Endodermal cell (in vitro differentiated cells): Measurements from ENCODE around the gene GRB14. TPM values are rescaled to one million over a fixed set of nuclear protein-coding genes. Genes with fewer than 3 reads are reported as not detected.
"Not testable (repeated sequence)": the region's sequence is repeated elsewhere in the genome, so short reads cannot be mapped to it uniquely, and the experiment has no call there.

Experiments used
- DNase-seq: peaks from one replicate; pipeline ENCODE4 v3.0.0-alpha.2; 2017
- H3K27ac ChIP-seq: 2 replicates; pipeline ENCODE4 v1.5.1; 2013; ENCODE audit warnings: mild to moderate bottlenecking, low read depth, low read length, moderate library complexity
- H3K27me3 ChIP-seq: 2 replicates; pipeline ENCODE4 v1.6.1; 2013; ENCODE audit warnings: mild to moderate bottlenecking, low read length, moderate library complexity; ENCODE audit not compliant: insufficient read depth, control insufficient read depth, poor library complexity, severe bottlenecking
- H3K36me3 ChIP-seq: 2 replicates; pipeline ENCODE4 v1.7.0; 2013; ENCODE audit warnings: mild to moderate bottlenecking, low read length, moderate library complexity; ENCODE audit not compliant: control insufficient read depth, insufficient read depth
- H3K4me1 ChIP-seq: one replicate; pipeline ENCODE4 v1.7.0; 2013; ENCODE audit warnings: low read length; ENCODE audit not compliant: control insufficient read depth, insufficient read depth
- H3K4me3 ChIP-seq: 2 replicates; pipeline ENCODE4 v1.5.1; 2013; ENCODE audit warnings: mild to moderate bottlenecking, low read length, moderate library complexity
- H3K9ac ChIP-seq: 2 replicates; pipeline ENCODE4 v1.6.1; 2013; ENCODE audit warnings: mild to moderate bottlenecking, low read length, moderate library complexity; ENCODE audit not compliant: poor library complexity, severe bottlenecking; ENCODE audit errors: extremely low read depth
- H3K9me3 ChIP-seq: 2 replicates; pipeline ENCODE4 v1.6.1; 2013; ENCODE audit warnings: mild to moderate bottlenecking, low read length, moderate library complexity; ENCODE audit not compliant: control insufficient read depth
- H3K27ac Mint-ChIP-seq: 2 replicates; pipeline ENCODE4 v1.8.0; 2020; ENCODE audit warnings: mixed read lengths
- H3K27me3 Mint-ChIP-seq: 2 replicates; pipeline ENCODE4 v1.8.0; 2021; ENCODE audit warnings: mild to moderate bottlenecking, mixed read lengths; ENCODE audit not compliant: insufficient read depth
- H3K36me3 Mint-ChIP-seq: 2 replicates; pipeline ENCODE4 v1.8.0; 2020; ENCODE audit warnings: low read depth, mixed read lengths
- H3K4me1 Mint-ChIP-seq: 2 replicates; pipeline ENCODE4 v1.8.0; 2020; ENCODE audit warnings: mixed read lengths
- H3K4me3 Mint-ChIP-seq: 2 replicates; pipeline ENCODE4 v1.8.0; 2020; ENCODE audit warnings: mild to moderate bottlenecking, moderate library complexity, mixed read lengths
- H3K9me3 Mint-ChIP-seq: 2 replicates; pipeline ENCODE4 v1.8.0; 2020; ENCODE audit warnings: mild to moderate bottlenecking, mixed read lengths
- CTCF ChIP-seq: fragments of 200-600 bp; sonication (generic); conservative IDR thresholded peaks from 2 replicates; pipeline ENCODE4 v1.5.0; 2021; ENCODE audit warnings: antibody characterized with exemption, mild to moderate bottlenecking
- WGBS, 2 experiments: methylation state at CpG; one replicate each; pipeline versions ENCODE4 v1.1.5 to v1.1.7; 2013; ENCODE audit warnings: missing lambda C conversion rate in 2 of 2, mixed read lengths in 1 of 2; ENCODE audit not compliant: insufficient coverage in 1 of 2, insufficient read length in 1 of 2; 5-methylcytosine and 5-hydroxymethylcytosine counted together
- total RNA-seq, 2 donors: library from RNA; stranded (reverse); fragmentation: NEBNext Ultra II Directional in 1 of 2; extraction: Animal tissue kit (Norgen Biotek cat#: 25700) in 1 of 2; gene quantifications; 2 replicates in 1 of 2; 3 replicates in 1 of 2; pipeline ENCODE4 v1.2.1, GENCODE V29; 2021

The GRB14 gene
- total RNA-seq, 2 donors from 2014 or later: 16.5 to 21.4 TPM

- Histone ChIP-seq H3K27ac (no peak overlapping the region), H3K4me3 (no peak overlapping the region), H3K27me3 (no peaks in the 10 kb centered on the region), H3K36me3 (no peaks in the 10 kb centered on the region), H3K4me1 (no peaks in the 10 kb centered on the region), H3K9me3 (no peaks in the 10 kb centered on the region), H3K9ac (no peak overlapping the region)
- 91 to 92% methylated on average over 5 to 8 of the region's 8 CpGs for WGBS, 2 experiments
- Mint-ChIP-seq H3K4me1 (no peaks in the 10 kb centered on the region), H3K9me3 (no peaks in the 10 kb centered on the region), H3K27ac (no peak overlapping the region), H3K36me3 (no peaks in the 10 kb centered on the region), H3K27me3 (no peaks in the 10 kb centered on the region), H3K4me3 (no peak overlapping the region)
- no peak for DNase-seq
- TF ChIP-seq CTCF: no peak
Measured at GRCh38 chr2:164642946-164643555, 21.8 kb upstream of the GRB14 start.

- H3K4me3 ChIP-seq: no peak overlapping the region
- H3K27ac Mint-ChIP-seq: no peak overlapping the region
- no peak overlapping the region for H3K9ac ChIP-seq
- H3K36me3 Mint-ChIP-seq: no peaks in the 10 kb centered on the region
- no peaks in the 10 kb centered on the region for H3K27me3 Mint-ChIP-seq
- no peak overlapping the region for H3K4me3 Mint-ChIP-seq
- H3K9me3 ChIP-seq: no peaks in the 10 kb centered on the region
- H3K27ac ChIP-seq: no peak overlapping the region
- H3K4me1 ChIP-seq: no peaks in the 10 kb centered on the region
- H3K27me3 ChIP-seq: no peaks in the 10 kb centered on the region
- no peaks in the 10 kb centered on the region for H3K36me3 ChIP-seq
- H3K9me3 Mint-ChIP-seq: no peaks in the 10 kb centered on the region
- no peak for DNase-seq
- TF ChIP-seq CTCF: no peak
- 90 to 97% methylated on average over 2 of the region's 2 CpGs for WGBS, 2 experiments
- H3K4me1 Mint-ChIP-seq: no peaks in the 10 kb centered on the region
Measured at GRCh38 chr2:164642268-164642667, 21.0 kb upstream of the GRB14 start.

GRCh38 chr2:164628319-164628718, 7.0 kb upstream of the GRB14 start:
- WGBS, 2 experiments: 71 to 86% methylated on average over 1 to 2 of the region's 3 CpGs
- H3K4me1 Mint-ChIP-seq, H3K4me3 ChIP-seq: not testable (repeated sequence)

More at GRCh38 chr2:164628319-164628718, 7.0 kb upstream of the GRB14 start:
- H3K27ac Mint-ChIP-seq, H3K36me3 ChIP-seq, H3K27ac ChIP-seq, H3K4me1 ChIP-seq, H3K9me3 ChIP-seq, H3K27me3 ChIP-seq, H3K4me3 Mint-ChIP-seq, H3K36me3 Mint-ChIP-seq, H3K27me3 Mint-ChIP-seq, H3K9me3 Mint-ChIP-seq, DNase-seq, H3K9ac ChIP-seq: not testable (repeated sequence)
